Measurements from ENCODE around the gene ZBTB7C. TPM values are rescaled to one million over a fixed set of nuclear protein-coding genes. Genes with fewer than 3 reads are reported as not detected.

The ZBTB7C gene
- total and polyA plus RNA-seq, 5 donors = 0.88 to 3.7 (median 2.0) TPM

DNA sequence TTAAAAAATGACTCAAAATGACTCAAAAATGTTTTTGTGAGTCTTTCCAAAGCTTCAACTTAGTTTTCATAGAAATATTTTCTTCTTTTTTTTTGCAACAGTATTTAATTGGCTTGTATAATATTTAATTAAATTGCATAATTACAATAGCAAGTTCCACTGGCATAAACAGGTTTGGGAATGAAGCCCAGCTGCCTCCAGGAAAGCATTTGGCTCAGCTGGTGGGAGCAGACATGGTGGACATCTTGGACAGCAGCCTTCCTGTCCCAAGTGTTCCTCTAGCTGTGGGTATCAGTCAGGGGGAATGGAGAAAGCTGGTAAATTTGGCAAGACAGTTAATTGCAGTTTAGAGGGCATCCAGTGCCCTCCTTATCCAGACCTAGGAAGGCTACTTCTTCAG is 213.4 kb downstream of the ZBTB7C start:
- intact Hi-C loops (cut with DNase I) = no loop called here
- ATAC-seq (no peak), DNase-seq (no peak)
- Histone ChIP-seq H3K27ac (ENCODE audit: low read length) (no peak overlapping the region), H3K4me3 (ENCODE audit: low read length) (no peak overlapping the region), H3K9me3 (ENCODE audit: control insufficient read depth, low read length) (no peaks in the 10 kb centered on the region), H3K27me3 (ENCODE audit: control insufficient read depth, insufficient read depth) (no peaks in the 10 kb centered on the region), H3K4me1 (ENCODE audit: control insufficient read depth, insufficient read depth, low read length) (peaks cover 8% of the 10 kb centered on the region)

DNA sequence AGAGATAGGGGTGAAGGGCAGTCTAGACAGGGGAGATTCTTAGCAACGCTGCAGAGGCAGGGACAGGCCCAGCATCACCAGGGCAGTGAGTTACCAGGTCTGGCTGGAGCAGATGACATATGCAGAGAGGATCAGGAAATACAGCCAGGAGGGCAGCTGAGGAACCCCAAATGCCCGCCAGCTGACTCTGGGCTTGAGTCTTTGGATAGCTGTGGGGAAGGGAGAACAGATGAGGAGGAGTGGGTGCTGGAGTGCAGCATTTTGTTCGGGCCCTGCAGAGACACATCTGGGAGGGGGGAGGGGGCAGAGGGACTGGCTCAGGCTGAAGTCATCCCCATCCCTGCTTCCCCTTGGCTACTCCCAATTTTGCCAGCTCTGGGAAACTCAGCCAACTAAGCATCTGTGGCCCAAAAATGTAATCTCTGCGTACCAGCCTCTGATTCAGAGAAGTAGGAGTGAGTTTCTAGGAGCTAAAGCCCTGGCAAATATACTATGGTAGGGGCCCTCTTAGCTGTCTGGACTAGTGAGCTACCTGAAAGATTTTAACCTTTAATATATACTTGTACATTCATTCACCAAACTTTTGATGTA is 214.5 kb downstream of the ZBTB7C start:
- H3K27me3 ChIP-seq (ENCODE audit: control insufficient read depth, insufficient read depth) = no peaks in the 10 kb centered on the region
- ATAC-seq = peak in 1 of 2 donors; percentile 4
- intact Hi-C loops (cut with DNase I) = no loop called here
- no peak for DNase-seq
- no peak overlapping the region for H3K4me3 ChIP-seq (ENCODE audit: low read length)
- peaks cover 8% of the 10 kb centered on the region for H3K4me1 ChIP-seq (ENCODE audit: control insufficient read depth, insufficient read depth, low read length)
- H3K27ac ChIP-seq (ENCODE audit: low read length) = no peak overlapping the region
- no peaks in the 10 kb centered on the region for H3K9me3 ChIP-seq (ENCODE audit: control insufficient read depth, low read length)
- WGBS = 63% methylated on average over 4 of the region's 4 CpGs

GRCh38 chr18:48193521-48194492 is 215.4 kb downstream of the ZBTB7C start:
- DNase-seq = peak; percentile 49 to 84 (median 81)
- ATAC-seq = peak; percentile 89 to 91
- intact Hi-C loops (cut with DNase I) = no loop called here
- peaks cover 8% of the 10 kb centered on the region for H3K4me1 ChIP-seq (ENCODE audit: control insufficient read depth, insufficient read depth, low read length)
- WGBS = 75% methylated on average over 9 of the region's 9 CpGs
- no peaks in the 10 kb centered on the region for H3K9me3 ChIP-seq (ENCODE audit: control insufficient read depth, low read length)
- no peak overlapping the region for H3K4me3 ChIP-seq (ENCODE audit: low read length)
- H3K27me3 ChIP-seq (ENCODE audit: control insufficient read depth, insufficient read depth) = no peaks in the 10 kb centered on the region
- no peak overlapping the region for H3K27ac ChIP-seq (ENCODE audit: low read length)

DNA sequence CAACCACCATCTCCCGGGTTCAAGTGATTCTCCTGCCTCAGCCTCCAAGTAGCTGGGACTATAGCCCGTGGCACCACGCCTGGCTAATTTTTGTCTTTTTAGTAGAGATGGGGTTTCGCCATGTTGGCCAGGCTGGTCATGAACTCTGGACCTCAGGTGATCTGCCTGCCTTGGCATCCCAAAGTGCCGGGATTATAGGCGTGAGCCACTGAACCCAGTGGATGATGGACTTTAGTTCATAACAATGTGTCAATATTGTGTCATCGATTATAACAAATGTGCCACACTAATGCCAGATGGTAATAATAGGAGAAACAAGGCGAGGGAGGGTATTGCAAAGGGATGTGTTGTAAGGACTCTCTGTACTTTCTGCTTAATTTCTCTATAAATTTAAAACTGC is 216.6 kb downstream of the ZBTB7C start:
- 94% methylated on average over 8 of the region's 8 CpGs for WGBS
- Histone ChIP-seq H3K27me3 (ENCODE audit: control insufficient read depth, insufficient read depth) (no peaks in the 10 kb centered on the region), H3K4me1 (ENCODE audit: control insufficient read depth, insufficient read depth, low read length) (peaks cover 8% of the 10 kb centered on the region), H3K4me3 (ENCODE audit: low read length) (no peak overlapping the region), H3K9me3 (ENCODE audit: control insufficient read depth, low read length) (no peaks in the 10 kb centered on the region), H3K27ac (ENCODE audit: low read length) (no peak overlapping the region)
- ATAC-seq (no peak), DNase-seq (no peak)
- intact Hi-C loops (cut with DNase I) = no loop called here

DNA sequence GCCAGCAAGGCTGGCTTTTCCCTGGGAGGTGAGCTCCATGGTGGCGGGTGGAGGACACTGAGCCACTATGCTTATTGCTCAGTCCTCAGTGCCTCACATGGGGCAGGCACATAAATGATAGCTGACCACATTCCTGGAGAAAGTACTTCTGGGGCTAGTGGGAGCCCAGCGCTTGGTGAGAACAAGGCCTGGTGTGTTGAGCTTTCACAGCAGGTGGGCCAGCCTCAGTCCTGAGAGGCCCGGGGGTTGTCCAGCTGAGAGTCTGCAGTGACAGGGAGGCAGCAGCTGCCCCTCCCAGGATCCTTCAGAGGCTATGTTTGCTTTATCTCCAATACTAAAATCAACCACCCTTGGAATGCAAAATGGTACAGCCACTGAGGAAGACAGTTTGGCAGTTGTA is 217.7 kb downstream of the ZBTB7C start:
- H3K27me3 ChIP-seq (ENCODE audit: control insufficient read depth, insufficient read depth) = no peaks in the 10 kb centered on the region
- peaks cover 8% of the 10 kb centered on the region for H3K4me1 ChIP-seq (ENCODE audit: control insufficient read depth, insufficient read depth, low read length)
- H3K9me3 ChIP-seq (ENCODE audit: control insufficient read depth, low read length) = no peaks in the 10 kb centered on the region
- ATAC-seq (no peak), DNase-seq (no peak)
- H3K27ac ChIP-seq (ENCODE audit: low read length) = no peak overlapping the region
- intact Hi-C loops (cut with DNase I) = no loop called here
- no peak overlapping the region for H3K4me3 ChIP-seq (ENCODE audit: low read length)
- WGBS = 74% methylated on average over 3 of the region's 3 CpGs

- DNase-seq = no peak
- Histone ChIP-seq H3K27me3 (ENCODE audit: control insufficient read depth, insufficient read depth) (no peaks in the 10 kb centered on the region), H3K9me3 (ENCODE audit: control insufficient read depth, low read length) (no peaks in the 10 kb centered on the region), H3K4me3 (ENCODE audit: low read length) (no peak overlapping the region), H3K27ac (ENCODE audit: low read length) (no peak overlapping the region), H3K4me1 (ENCODE audit: control insufficient read depth, insufficient read depth, low read length) (peaks cover 8% of the 10 kb centered on the region)
- ATAC-seq = no peak
- WGBS = 95% methylated on average over 7 of the region's 7 CpGs
- intact Hi-C loops (cut with DNase I) = no loop called here
Measured at GRCh38 chr18:48190994-48191393, 218.2 kb downstream of the ZBTB7C start.

DNA sequence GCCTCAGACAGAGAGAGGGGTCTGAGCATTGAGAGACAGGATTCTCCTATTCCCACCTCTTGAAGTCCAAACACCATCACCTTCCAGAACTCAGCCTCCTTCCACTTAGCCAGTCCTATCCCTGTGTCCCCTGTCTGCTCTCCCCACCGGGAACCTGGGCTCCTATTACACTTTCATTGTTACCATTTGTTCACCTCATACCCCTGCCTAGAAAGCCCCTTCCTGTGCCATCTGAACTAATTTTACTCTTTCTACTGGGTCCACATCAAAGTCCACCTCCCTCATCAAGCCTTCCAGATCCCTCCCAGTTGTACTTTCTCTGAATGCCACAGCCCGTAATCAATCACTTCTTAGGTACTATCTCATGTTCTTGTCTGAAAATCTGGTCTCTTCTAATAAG is 220.6 kb downstream of the ZBTB7C start:
- 95% methylated on average over 2 of the region's 2 CpGs for whole genome bisulfite sequencing
- Histone ChIP-seq H3K27me3 (ENCODE audit: control insufficient read depth, insufficient read depth) (no peaks in the 10 kb centered on the region), H3K9me3 (ENCODE audit: control insufficient read depth, low read length) (no peaks in the 10 kb centered on the region), H3K4me1 (ENCODE audit: control insufficient read depth, insufficient read depth, low read length) (no peaks in the 10 kb centered on the region), H3K27ac (ENCODE audit: low read length) (no peak overlapping the region), H3K4me3 (ENCODE audit: low read length) (no peak overlapping the region)
- ATAC-seq (no peak), DNase-seq (no peak)
- intact Hi-C loops (cut with DNase I) = no loop called here

GRCh38 chr18:48186861-48187260 is 222.3 kb downstream of the ZBTB7C start:
- Histone ChIP-seq H3K27me3 (ENCODE audit: control insufficient read depth, insufficient read depth) (no peaks in the 10 kb centered on the region), H3K4me1 (ENCODE audit: control insufficient read depth, insufficient read depth, low read length) (no peaks in the 10 kb centered on the region), H3K4me3 (ENCODE audit: low read length) (no peak overlapping the region), H3K9me3 (ENCODE audit: control insufficient read depth, low read length) (no peaks in the 10 kb centered on the region), H3K27ac (ENCODE audit: low read length) (no peak overlapping the region)
- intact Hi-C loops (cut with DNase I) = no loop called here
- ATAC-seq (no peak), DNase-seq (no peak)
- WGBS = 83% methylated on average over 6 of the region's 6 CpGs

DNA sequence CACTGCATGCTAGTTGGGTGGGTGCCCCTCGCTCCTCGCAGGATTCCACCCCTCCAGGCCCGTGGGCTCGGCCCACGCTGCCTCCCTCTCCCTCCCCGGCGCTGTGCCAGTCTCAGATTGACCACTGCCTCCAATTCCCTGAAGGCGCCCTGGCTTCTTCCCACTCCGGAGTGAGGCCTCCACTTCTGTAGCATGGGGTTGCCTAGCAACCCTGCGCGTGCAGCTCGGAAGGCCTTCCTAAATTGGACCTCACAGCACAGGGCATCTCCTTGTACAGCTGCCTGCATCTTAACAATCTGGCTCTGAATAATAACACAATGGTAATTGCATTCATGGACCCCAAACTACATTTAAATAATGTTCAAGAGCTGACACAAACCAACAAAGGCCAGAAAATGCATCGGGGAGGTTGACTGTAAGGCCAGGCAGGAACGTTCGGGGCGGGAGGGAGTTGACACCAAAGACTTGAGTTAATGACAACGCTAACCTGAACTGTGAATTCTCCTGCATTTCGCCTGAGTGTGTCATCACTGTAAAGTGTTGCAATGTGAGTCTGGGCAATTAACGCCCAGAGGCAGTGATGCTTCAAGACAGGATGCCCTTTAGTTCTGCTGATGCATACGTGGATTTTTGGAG is 222.9 kb downstream of the ZBTB7C start:
- ATAC-seq = peak; percentile 69 to 74
- peak; percentile 56 to 78 (median 72) for DNase-seq

GRCh38 chr18:48184118-48184517 is 225.1 kb downstream of the ZBTB7C start:
- Histone ChIP-seq H3K4me1 (ENCODE audit: control insufficient read depth, insufficient read depth, low read length) (no peaks in the 10 kb centered on the region), H3K27ac (ENCODE audit: low read length) (no peak overlapping the region), H3K4me3 (ENCODE audit: low read length) (no peak overlapping the region), H3K9me3 (ENCODE audit: control insufficient read depth, low read length) (no peaks in the 10 kb centered on the region), H3K27me3 (ENCODE audit: control insufficient read depth, insufficient read depth) (no peaks in the 10 kb centered on the region)
- DNase-seq (no peak), ATAC-seq (no peak)
- 90% methylated on average over 6 of the region's 6 CpGs for WGBS
- intact Hi-C loops (cut with DNase I) = no loop called here

More for the DNA sequence above, 222.9 kb downstream of the ZBTB7C start:
- no peak overlapping the region for H3K27ac ChIP-seq (ENCODE audit: low read length)
- H3K4me3 ChIP-seq (ENCODE audit: low read length) = no peak overlapping the region
- H3K9me3 ChIP-seq (ENCODE audit: control insufficient read depth, low read length) = no peaks in the 10 kb centered on the region
- H3K4me1 ChIP-seq (ENCODE audit: control insufficient read depth, insufficient read depth, low read length) = no peaks in the 10 kb centered on the region
- no peaks in the 10 kb centered on the region for H3K27me3 ChIP-seq (ENCODE audit: control insufficient read depth, insufficient read depth)
- WGBS = 41% methylated on average over 20 of the region's 20 CpGs
- intact Hi-C loops (cut with DNase I) = no loop called here

DNA sequence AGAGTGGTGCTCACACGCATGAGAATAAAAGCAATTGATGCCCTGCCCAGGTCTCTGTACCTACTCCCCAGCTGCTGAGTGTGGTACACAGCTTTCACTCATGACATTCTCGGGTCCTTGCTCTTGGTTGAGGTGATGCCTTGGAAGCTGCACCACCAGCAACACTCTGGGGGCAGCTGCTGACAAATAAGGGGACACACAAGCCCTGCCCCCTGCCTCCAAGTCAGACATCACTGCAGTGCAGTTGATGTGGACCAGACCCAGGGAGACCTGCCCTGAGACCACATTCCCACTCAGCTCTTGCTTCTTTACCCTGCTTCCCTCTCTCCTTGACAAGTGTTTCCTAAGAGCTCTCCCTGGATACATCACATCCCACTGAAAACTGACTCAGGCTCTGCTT is 225.6 kb downstream of the ZBTB7C start:
- H3K27ac ChIP-seq (ENCODE audit: low read length) = no peak overlapping the region
- no peak for ATAC-seq
- H3K9me3 ChIP-seq (ENCODE audit: control insufficient read depth, low read length) = no peaks in the 10 kb centered on the region
- H3K4me3 ChIP-seq (ENCODE audit: low read length) = no peak overlapping the region
- intact Hi-C loops (cut with DNase I) = no loop called here
- no peaks in the 10 kb centered on the region for H3K4me1 ChIP-seq (ENCODE audit: control insufficient read depth, insufficient read depth, low read length)
- H3K27me3 ChIP-seq (ENCODE audit: control insufficient read depth, insufficient read depth) = no peaks in the 10 kb centered on the region
- no peak for DNase-seq
- 88% methylated on average over 2 of the region's 2 CpGs for WGBS

All from right cardiac atrium (tissue), 5 donors.